ENCODE results near the gene PEAR1.

Gene PEAR1

GRCh38 chr1:156884560-156885184 is 8.8 kb upstream of the PEAR1 start:
- no peak for DNase-seq

- DNase-seq: no peak
Measured at GRCh38 chr1:156885314-156885713, 8.2 kb upstream of the PEAR1 start.

- no peak for DNase-seq
Measured at GRCh38 chr1:156885880-156886355, 7.6 kb upstream of the PEAR1 start.

GRCh38 chr1:156886583-156887281 is 6.8 kb upstream of the PEAR1 start:
- no peak for DNase-seq

GRCh38 chr1:156887317-156887716 is 6.2 kb upstream of the PEAR1 start:
- DNase-seq: no peak

- DNase-seq: no peak
Measured at GRCh38 chr1:156887734-156888133, 5.8 kb upstream of the PEAR1 start.

- peak; percentile 42 for DNase-seq
Measured at GRCh38 chr1:156889802-156890580, 3.5 kb upstream of the PEAR1 start.

- peak; percentile 86 for DNase-seq
Measured at GRCh38 chr1:156892190-156893047, 1.1 kb upstream of the PEAR1 start.

- no peak for DNase-seq
Measured at GRCh38 chr1:156894001-156894400, 483 bp downstream of the PEAR1 start.

GRCh38 chr1:156894711-156895454 is 1.4 kb downstream of the PEAR1 start:
- no peak for DNase-seq

GRCh38 chr1:156895455-156895812 is 1.9 kb downstream of the PEAR1 start:
- no peak for DNase-seq

GRCh38 chr1:156895927-156896326 is 2.4 kb downstream of the PEAR1 start:
- DNase-seq: no peak

- no peak for DNase-seq
Measured at GRCh38 chr1:156896490-156897033, 3.0 kb downstream of the PEAR1 start.

- no peak for DNase-seq
Measured at GRCh38 chr1:156897078-156897825, 3.7 kb downstream of the PEAR1 start.

- no peak for DNase-seq
Measured at GRCh38 chr1:156898161-156898566, 4.6 kb downstream of the PEAR1 start.

GRCh38 chr1:156898971-156899664 is 5.6 kb downstream of the PEAR1 start:
- DNase-seq: no peak

GRCh38 chr1:156899956-156900718 is 6.6 kb downstream of the PEAR1 start:
- DNase-seq: no peak

GRCh38 chr1:156900896-156901589 is 7.5 kb downstream of the PEAR1 start:
- DNase-seq: no peak

GRCh38 chr1:156901590-156901900 is 8.0 kb downstream of the PEAR1 start:
- DNase-seq: no peak

Data from activated T-cell treated with anti-CD3 and anti-CD28 coated beads for 4 hours (primary cell).